HG03060 (cell line): ENCODE data around the gene GNB5.

Source experiments
- ATAC-seq: cut with Tn5 transposase; IDR thresholded peaks from one replicate; pipeline ENCODE4 v1.9.1; 2021; ENCODE audit warnings: low read depth, moderate number of reproducible peaks; ENCODE audit not compliant: unreplicated experiment

Gene GNB5

DNA sequence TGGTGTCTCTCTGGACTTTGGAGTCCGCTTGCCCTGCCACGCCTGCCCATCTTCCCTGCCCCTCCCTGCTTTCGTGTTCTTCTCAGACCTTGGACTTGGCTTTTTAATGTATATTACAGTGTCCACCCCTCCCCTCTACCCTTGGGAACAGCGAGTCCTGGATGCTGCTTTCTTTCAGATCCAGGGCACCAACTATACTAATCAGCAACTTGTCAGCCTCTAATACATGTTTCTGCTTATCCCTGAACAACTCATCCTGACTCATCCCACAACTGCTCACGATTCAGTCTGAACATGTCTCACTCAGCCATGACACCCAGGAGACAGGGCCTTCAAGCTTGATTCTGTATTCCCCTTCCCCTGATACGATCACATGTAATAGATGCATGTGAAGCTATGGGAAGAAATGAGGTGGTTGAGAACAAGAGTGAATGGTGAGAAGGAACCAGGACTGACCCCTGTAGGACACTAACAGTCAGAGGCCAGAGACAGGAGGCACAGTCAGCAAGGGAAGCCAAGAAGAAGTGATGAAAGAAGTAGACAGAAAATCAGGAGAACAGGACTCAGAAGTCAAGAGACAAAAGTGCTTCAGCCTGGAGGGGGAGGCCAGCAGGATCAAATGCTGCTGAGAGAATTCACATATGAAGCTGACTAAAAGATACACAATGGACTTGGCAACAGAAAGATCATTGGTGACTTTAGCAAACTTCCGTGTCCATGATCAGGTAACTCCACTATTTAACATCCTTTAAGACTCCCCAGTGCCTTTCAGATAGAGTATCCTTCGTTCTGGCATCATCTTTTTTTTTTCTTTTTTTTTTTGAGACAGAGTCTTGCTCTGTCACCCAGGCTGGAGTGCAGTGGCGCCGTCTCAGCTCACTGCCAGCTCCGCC is 114.1 kb downstream of the GNB5 start:
- no peak for ATAC-seq

DNA sequence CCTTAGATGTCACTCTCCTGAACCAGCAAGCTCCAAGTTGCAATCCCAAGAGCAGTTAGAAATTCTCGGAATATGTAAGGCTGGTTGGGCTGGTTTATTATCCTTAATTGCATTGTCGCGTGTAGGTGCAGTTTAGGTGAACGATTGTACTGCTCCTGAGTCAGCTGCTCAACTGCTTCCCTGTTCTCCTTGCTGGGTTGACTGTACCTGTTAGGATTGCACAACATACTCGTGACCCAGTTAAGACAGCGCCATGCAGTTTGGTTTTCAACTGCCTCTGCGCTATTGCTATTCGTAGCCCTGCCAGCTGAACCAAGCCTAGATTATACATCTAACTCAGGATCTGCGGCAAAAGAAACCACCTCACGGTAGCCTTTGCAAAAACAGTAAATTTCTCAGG is 119.6 kb downstream of the GNB5 start:
- no peak for ATAC-seq

- no peak for ATAC-seq
Observed at GRCh38 chr15:52069559-52069958, 121.6 kb downstream of the GNB5 start.

- ATAC-seq = no peak
Observed at GRCh38 chr15:52068004-52068615, 123.1 kb downstream of the GNB5 start.

DNA sequence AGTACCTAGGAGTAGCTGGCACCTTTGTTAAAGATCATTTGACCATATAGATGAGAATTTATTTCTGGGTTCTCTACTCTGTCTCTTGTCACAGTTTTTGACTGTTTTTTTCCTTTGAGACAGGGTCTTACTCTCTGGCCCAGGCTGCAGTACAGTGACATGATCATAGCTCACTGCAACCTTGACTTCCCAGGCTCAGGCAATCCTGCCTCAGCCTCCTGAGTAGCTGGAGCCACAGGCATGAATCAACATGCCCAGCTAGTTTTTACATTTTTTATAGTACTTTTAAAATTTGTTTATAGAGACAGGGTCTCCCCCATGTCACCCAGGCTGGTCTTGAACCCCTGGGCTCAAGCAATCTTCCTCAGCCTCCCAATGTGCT is 123.7 kb downstream of the GNB5 start:
- ATAC-seq = no peak

DNA sequence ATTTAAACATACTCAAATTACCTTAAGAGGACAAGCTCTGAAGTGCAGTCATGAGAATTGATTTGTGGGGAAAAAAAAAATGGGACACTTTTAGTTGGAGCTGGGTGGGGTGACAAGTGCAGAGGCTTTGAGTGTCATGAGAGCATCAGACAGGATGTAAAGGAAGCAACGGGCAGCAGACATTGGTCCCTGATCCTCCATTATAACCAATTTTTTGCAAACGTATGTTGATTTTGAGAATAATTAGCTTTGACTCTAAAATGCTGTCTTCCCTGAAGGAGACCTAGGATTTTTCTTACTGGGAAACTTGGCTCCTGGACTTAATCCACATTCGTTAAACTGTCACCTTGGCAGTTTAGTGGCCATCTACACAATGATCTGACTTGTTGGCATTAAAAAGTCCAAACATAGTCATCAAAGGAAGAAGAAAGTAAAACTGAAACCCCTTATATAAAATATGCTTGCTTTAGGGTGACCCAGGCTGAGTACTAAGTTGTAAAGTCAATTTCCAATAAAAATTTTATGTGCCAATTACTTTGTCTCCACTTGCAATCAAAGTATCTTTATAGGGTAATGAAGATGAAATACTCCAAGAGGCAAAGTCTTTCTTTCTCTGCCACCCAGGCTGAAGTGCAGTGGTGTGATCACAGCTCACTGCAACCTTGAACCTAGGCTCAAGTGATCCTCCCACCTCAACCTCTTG is 124.2 kb downstream of the GNB5 start:
- ATAC-seq = no peak
